Peyer's patch (tissue), 4 donors: ENCODE measurements around the gene SRPK2. TPM values are rescaled to one million over a fixed set of nuclear protein-coding genes. Genes with fewer than 3 reads are reported as not detected.

Experiments used
- DNase-seq, 3 donors: peaks; one replicate each; pipeline ENCODE4 v3.0.0-alpha.2; 2017 to 2019
- H3K27ac ChIP-seq, 4 donors: fragments of 200-600 bp; sonication (generic); one replicate each; pipeline ENCODE4 v1.5.1; 2016 to 2019
- H3K27me3 ChIP-seq, 2 donors: fragments of 200-600 bp; sonication (generic); one replicate each; pipeline ENCODE4 v1.5.1; 2019
- H3K36me3 ChIP-seq, 3 donors: fragments of 200-600 bp; sonication (generic); one replicate each; pipeline ENCODE4 v1.5.1; 2016 to 2019
- H3K4me1 ChIP-seq, 4 donors: fragments of 200-600 bp; sonication (generic); one replicate each; pipeline ENCODE4 v1.5.1; 2016 to 2019
- H3K4me3 ChIP-seq, 4 donors: fragments of 200-600 bp; sonication (generic); 1 replicate in 3 of 4; 2 replicates in 1 of 4; pipeline ENCODE4 v1.5.1; 2016 to 2019; ENCODE audit warnings: mild to moderate bottlenecking in 1 of 4
- H3K9me3 ChIP-seq, 4 donors: fragments of 200-600 bp; sonication (generic); one replicate each; pipeline ENCODE4 v1.5.1; 2016 to 2019; ENCODE audit warnings: mild to moderate bottlenecking in 1 of 4
- CTCF ChIP-seq, 6 experiments: fragments of 450-650 bp in 4 of 6; fragments of 200-600 bp in 2 of 6; sonication (generic) in 1 of 6; IDR thresholded peaks; one replicate each; pipeline ENCODE4 v1.5.1; 2017 to 2019; ENCODE audit warnings: antibody characterized with exemption in 6 of 6, mild to moderate bottlenecking in 3 of 6, moderate library complexity in 1 of 6
- POLR2A ChIP-seq, 2 donors: fragments of 450-650 bp; IDR thresholded peaks; one replicate each; pipeline ENCODE4 v1.5.1; 2017; ENCODE audit warnings: antibody characterized with exemption in 2 of 2, mild to moderate bottlenecking in 2 of 2, moderate library complexity in 2 of 2
- total RNA-seq, 4 donors: library from RNA; depleted of rRNA; stranded (reverse); fragments of >200 nt; gene quantifications; one replicate each; pipeline ENCODE4 v1.1.0, GENCODE V29; 2016

The SRPK2 gene
- total RNA-seq, 4 donors from 2014 or later: 25.7 to 96.6 (median 33.6) TPM

GRCh38 chr7:105188201-105188600, 200.5 kb downstream of the SRPK2 start:
- no peak for TF ChIP-seq POLR2A (IDR thresholded peaks at IDR 0.05)
- TF ChIP-seq CTCF (IDR thresholded peaks at IDR 0.05): no peak
- DNase-seq: no peak
- H3K4me3 ChIP-seq: no peak overlapping the region

GRCh38 chr7:105187302-105188169, 201.2 kb downstream of the SRPK2 start:
- TF ChIP-seq POLR2A (IDR thresholded peaks at IDR 0.05): no peak
- TF ChIP-seq CTCF (IDR thresholded peaks at IDR 0.05): no peak

More at GRCh38 chr7:105188201-105188600, 200.5 kb downstream of the SRPK2 start:
- Histone ChIP-seq H3K9me3 (no peaks in the 10 kb centered on the region), H3K27me3 (no peaks in the 10 kb centered on the region), H3K27ac (no peak overlapping the region), H3K36me3 (no peaks in the 10 kb centered on the region), H3K4me1 (no peaks in the 10 kb centered on the region)

GRCh38 chr7:105185290-105186010, 203.3 kb downstream of the SRPK2 start:
- Histone ChIP-seq H3K27ac (no peak overlapping the region), H3K4me1 (no peaks in the 10 kb centered on the region), H3K4me3 (no peak overlapping the region), H3K27me3 (no peaks in the 10 kb centered on the region), H3K9me3 (no peaks in the 10 kb centered on the region), H3K36me3 (no peaks in the 10 kb centered on the region)
- no peak for TF ChIP-seq CTCF (IDR thresholded peaks at IDR 0.05)
- no peak for TF ChIP-seq POLR2A (IDR thresholded peaks at IDR 0.05)
- no peak for DNase-seq

More at GRCh38 chr7:105187302-105188169, 201.2 kb downstream of the SRPK2 start:
- Histone ChIP-seq H3K36me3 (no peaks in the 10 kb centered on the region), H3K27ac (no peak overlapping the region), H3K4me3 (no peak overlapping the region), H3K27me3 (no peaks in the 10 kb centered on the region), H3K9me3 (no peaks in the 10 kb centered on the region), H3K4me1 (no peaks in the 10 kb centered on the region)
- DNase-seq: no peak

- Histone ChIP-seq H3K27me3 (no peaks in the 10 kb centered on the region), H3K4me3 (no peak overlapping the region), H3K9me3 (no peaks in the 10 kb centered on the region), H3K36me3 (no peaks in the 10 kb centered on the region), H3K27ac (no peak overlapping the region), H3K4me1 (no peaks in the 10 kb centered on the region)
- TF ChIP-seq POLR2A (IDR thresholded peaks at IDR 0.05) (no peak), CTCF (IDR thresholded peaks at IDR 0.05) (no peak)
- no peak for DNase-seq
Measured at GRCh38 chr7:105180002-105180401, 208.7 kb downstream of the SRPK2 start.

- DNase-seq: no peak
- no peak overlapping the region for H3K4me3 ChIP-seq
- TF ChIP-seq CTCF (IDR thresholded peaks at IDR 0.05): no peak
- no peak for TF ChIP-seq POLR2A (IDR thresholded peaks at IDR 0.05)
- no peak overlapping the region for H3K27ac ChIP-seq
- H3K9me3 ChIP-seq: no peaks in the 10 kb centered on the region
- H3K36me3 ChIP-seq: no peaks in the 10 kb centered on the region
- no peaks in the 10 kb centered on the region for H3K27me3 ChIP-seq
- H3K4me1 ChIP-seq: no peaks in the 10 kb centered on the region
Measured at GRCh38 chr7:105178928-105179541, 209.7 kb downstream of the SRPK2 start.
